Esophagus squamous epithelium (tissue), 5 donors: ENCODE results near the gene HOXC5. TPM values are rescaled to one million over a fixed set of nuclear protein-coding genes. Genes with fewer than 3 reads are reported as not detected.

ENCODE experiments used
- DNase-seq: peaks from one replicate; lab custom pipeline; 2025; lab: John Stamatoyannopoulos, UW
- H3K27ac ChIP-seq, 4 donors: fragments of 200-600 bp; sonication (generic); one replicate each; pipeline ENCODE4 v1.5.1; 2016 to 2019; ENCODE audit warnings: mild to moderate bottlenecking in 1 of 4
- H3K27me3 ChIP-seq, 4 donors: fragments of 200-600 bp; sonication (generic); 1 replicate in 3 of 4; 2 replicates in 1 of 4; pipeline versions ENCODE4 v1.5.1 to v1.6.0; 2017 to 2021; ENCODE audit warnings: antibody characterized with exemption in 1 of 4
- H3K36me3 ChIP-seq, 3 donors: fragments of 200-600 bp; sonication (generic); one replicate each; pipeline ENCODE4 v1.5.1; 2016 to 2019
- H3K4me1 ChIP-seq, 3 donors: fragments of 200-600 bp; sonication (generic); one replicate each; pipeline ENCODE4 v1.5.1; 2017 to 2019
- H3K4me3 ChIP-seq, 4 donors: fragments of 200-600 bp; sonication (generic); 1 replicate in 3 of 4; 2 replicates in 1 of 4; pipeline ENCODE4 v1.5.1; 2016 to 2019; ENCODE audit warnings: mild to moderate bottlenecking in 2 of 4, moderate library complexity in 1 of 4
- H3K9me3 ChIP-seq, 3 donors: fragments of 200-600 bp; sonication (generic); one replicate each; pipeline ENCODE4 v1.5.1; 2016 to 2019
- CTCF ChIP-seq, 6 experiments: fragments of 450-650 bp in 4 of 6; fragments of 200-600 bp in 2 of 6; sonication (generic) in 2 of 6; IDR thresholded peaks; one replicate each; pipeline ENCODE4 v1.5.1; 2016 to 2019; ENCODE audit warnings: antibody characterized with exemption in 6 of 6, mild to moderate bottlenecking in 4 of 6, moderate library complexity in 4 of 6
- POLR2A ChIP-seq, 4 donors: fragments of 450-650 bp; IDR thresholded peaks; one replicate each; pipeline ENCODE4 v1.6.1; 2017; ENCODE audit warnings: antibody characterized with exemption in 4 of 4, mild to moderate bottlenecking in 4 of 4, moderate library complexity in 3 of 4
- whole genome bisulfite sequencing, 2 donors: methylation state at CpG; one replicate each; pipeline ENCODE4 v1.1.5; 2018; 5-methylcytosine and 5-hydroxymethylcytosine counted together
- intact Hi-C: fragments of 100-400 bp; cut with DNase I; formaldehyde crosslinking; loops from one replicate; pipeline ENCODE4 v1.15.0; 2022
- total RNA-seq, 4 donors: library from RNA; depleted of rRNA; stranded (reverse); fragments of >200 nt; gene quantifications; one replicate each; pipeline ENCODE4 v1.1.0, GENCODE V29; 2016
- donor health status: DM: yes; HTN: yes; CAD: no.

HOXC5 gene
- total RNA-seq, 4 donors from 2014 or later, result 0.31 to 1.1 TPM; not detected in 2

- 59 to 80% methylated on average over 2 to 4 of the region's 4 CpGs for WGBS, 2 donors
- Histone ChIP-seq H3K36me3 (no peaks in the 10 kb centered on the region), H3K4me3 (no peak overlapping the region), H3K4me1 (peaks cover 0 to 9% (median 0%) of the 10 kb centered on the region in 3 donors), H3K27ac (no peak overlapping the region), H3K9me3 (no peaks in the 10 kb centered on the region), H3K27me3 (peaks cover 0 to 16% (median 0%) of the 10 kb centered on the region in 4 donors)
- TF ChIP-seq POLR2A (IDR thresholded peaks at IDR 0.05) (no peak), CTCF (IDR thresholded peaks at IDR 0.05) (no peak)
- intact Hi-C loops, result no loop called here
- DNase-seq, result no peak
Measured at GRCh38 chr12:54068418-54069070, 35.7 kb downstream of the HOXC5 start.

- peaks cover 0 to 9% (median 0%) of the 10 kb centered on the region in 3 donors for H3K4me1 ChIP-seq
Measured at GRCh38 chr12:54071942-54072341, 39.1 kb downstream of the HOXC5 start.

GRCh38 chr12:54074308-54074707, 41.5 kb downstream of the HOXC5 start:
- WGBS, 2 donors, result 73 to 80% methylated on average over 6 of the region's 6 CpGs
- peaks cover 0 to 15% (median 0%) of the 10 kb centered on the region in 3 donors for H3K4me1 ChIP-seq
- TF ChIP-seq CTCF (IDR thresholded peaks at IDR 0.05) (no peak), POLR2A (IDR thresholded peaks at IDR 0.05) (no peak)
- H3K27me3 ChIP-seq, result peaks cover 0 to 3% (median 0%) of the 10 kb centered on the region in 4 donors
- no peak overlapping the region for H3K4me3 ChIP-seq
- intact Hi-C loops, result no loop called here
- H3K27ac ChIP-seq, result no peak overlapping the region
- H3K9me3 ChIP-seq, result no peaks in the 10 kb centered on the region
- no peaks in the 10 kb centered on the region for H3K36me3 ChIP-seq
- DNase-seq, result no peak

More at GRCh38 chr12:54071942-54072341, 39.1 kb downstream of the HOXC5 start:
- intact Hi-C loops, result no loop called here
- 55 to 64% methylated on average over 1 of the region's 1 CpG for WGBS, 2 donors
- no peak for DNase-seq
- no peak for TF ChIP-seq CTCF (IDR thresholded peaks at IDR 0.05)
- no peak for TF ChIP-seq POLR2A (IDR thresholded peaks at IDR 0.05)
- Histone ChIP-seq H3K36me3 (no peaks in the 10 kb centered on the region), H3K27ac (no peak overlapping the region), H3K27me3 (no peaks in the 10 kb centered on the region), H3K4me3 (no peak overlapping the region), H3K9me3 (no peaks in the 10 kb centered on the region)

GRCh38 chr12:54075409-54075808, 42.6 kb downstream of the HOXC5 start:
- H3K4me3 ChIP-seq, result no peak overlapping the region
- H3K27me3 ChIP-seq, result peaks cover 0 to 3% (median 0%) of the 10 kb centered on the region in 4 donors
- H3K9me3 ChIP-seq, result no peaks in the 10 kb centered on the region
- DNase-seq, result no peak
- 56 to 71% methylated on average over 6 of the region's 6 CpGs for WGBS, 2 donors
- H3K27ac ChIP-seq, result no peak overlapping the region
- no peaks in the 10 kb centered on the region for H3K36me3 ChIP-seq
- TF ChIP-seq POLR2A (IDR thresholded peaks at IDR 0.05), result no peak
- TF ChIP-seq CTCF (IDR thresholded peaks at IDR 0.05), result no peak
- H3K4me1 ChIP-seq, result peaks cover 0 to 21% (median 0%) of the 10 kb centered on the region in 3 donors
- intact Hi-C loops, result no loop called here

GRCh38 chr12:54075974-54076373, 43.1 kb downstream of the HOXC5 start:
- Histone ChIP-seq H3K36me3 (no peaks in the 10 kb centered on the region), H3K27me3 (peaks cover 0 to 3% (median 0%) of the 10 kb centered on the region in 4 donors), H3K9me3 (no peaks in the 10 kb centered on the region), H3K4me1 (peaks cover 0 to 27% (median 0%) of the 10 kb centered on the region in 3 donors), H3K27ac (no peak overlapping the region), H3K4me3 (no peak overlapping the region)
- TF ChIP-seq POLR2A (IDR thresholded peaks at IDR 0.05), result no peak
- TF ChIP-seq CTCF (IDR thresholded peaks at IDR 0.05), result no peak
- DNase-seq, result no peak
- intact Hi-C loops, result no loop called here
